GM20431 (cell line): Measurements from ENCODE around the gene UBE4A.
"Not testable (repeated sequence)": the region's sequence is repeated elsewhere in the genome, so short reads cannot be mapped to it uniquely, and the experiment has no call there.

ENCODE experiments used
- in situ Hi-C: fragments of 300-500 bp; cut with MseI, MboI; formaldehyde crosslinking; loops from one replicate; pipeline ENCODE4 v1.15.0; 2020; ENCODE audit warnings: low sequenced_read_pairs; ENCODE audit not compliant: unreplicated experiment

The UBE4A gene

GRCh38 chr11:118398791-118399559 lies 39.6 kb downstream of the UBE4A start:
- in situ Hi-C loops, result loop anchor here (25.0 kb wide), 1 partner anchor 88 kb away; no protein-coding TSS in a partner anchor

GRCh38 chr11:118401151-118401879 lies 41.9 kb downstream of the UBE4A start, which contains the start of gene ATP5MG:
Gene ATP5MG, plus strand, starts transcription at chr11:118401606. Its CDS starts 60 bp downstream, at chr11:118401666.
- in situ Hi-C loops, result no loop called here

- in situ Hi-C loops, result no loop called here
Measured at GRCh38 chr11:118401880-118402590, 42.6 kb downstream of the UBE4A start.

GRCh38 chr11:118402594-118402993 lies 43.2 kb downstream of the UBE4A start:
- in situ Hi-C loops, result not testable (repeated sequence)

GRCh38 chr11:118406599-118407166 lies 47.3 kb downstream of the UBE4A start:
- in situ Hi-C loops, result no loop called here

GRCh38 chr11:118410055-118410745 lies 50.8 kb downstream of the UBE4A start:
- in situ Hi-C loops, result no loop called here

GRCh38 chr11:118411530-118411929 lies 52.1 kb downstream of the UBE4A start:
- in situ Hi-C loops, result no loop called here

GRCh38 chr11:118412921-118413320 lies 53.5 kb downstream of the UBE4A start:
- in situ Hi-C loops, result no loop called here

GRCh38 chr11:118415062-118415738 lies 55.8 kb downstream of the UBE4A start:
- in situ Hi-C loops, result no loop called here

GRCh38 chr11:118415739-118416068 lies 56.3 kb downstream of the UBE4A start:
- in situ Hi-C loops, result no loop called here

- in situ Hi-C loops, result not testable (repeated sequence)
Measured at GRCh38 chr11:118416900-118417299, 57.5 kb downstream of the UBE4A start.

GRCh38 chr11:118417801-118418200 lies 58.4 kb downstream of the UBE4A start:
- in situ Hi-C loops, result no loop called here

GRCh38 chr11:118418766-118419165 lies 59.4 kb downstream of the UBE4A start:
- in situ Hi-C loops, result no loop called here

GRCh38 chr11:118427707-118428106 lies 68.3 kb downstream of the UBE4A start:
- in situ Hi-C loops, result no loop called here

GRCh38 chr11:118430956-118431355 lies 71.6 kb downstream of the UBE4A start:
- in situ Hi-C loops, result no loop called here

GRCh38 chr11:118434123-118434552 lies 74.7 kb downstream of the UBE4A start:
- in situ Hi-C loops, result no loop called here

- in situ Hi-C loops, result no loop called here
Measured at GRCh38 chr11:118434553-118435289, 75.3 kb downstream of the UBE4A start.

GRCh38 chr11:118435290-118435892 lies 76.0 kb downstream of the UBE4A start:
- in situ Hi-C loops, result no loop called here
